HEK293 (cell line): ENCODE data around the gene SYNPR.

ENCODE experiments used
- CTCF ChIA-PET: fragments of 350-600 bp; formaldehyde crosslinking; extraction: SDS; loops from one replicate; lab custom pipeline; 2021; ENCODE audit warnings: antibody characterized with exemption; lab: Yijun Ruan, JAX
- POLR2A ChIA-PET: fragments of 300-600 bp; formaldehyde crosslinking; extraction: SDS; loops from one replicate; lab custom pipeline; 2020; ENCODE audit warnings: antibody characterized with exemption, inconsistent platforms; lab: Yijun Ruan, JAX
- H3K27ac ChIP-seq: fragments of 200-500 bp; sonication (Bioruptor generic); 2 replicates; pipeline ENCODE4 v1.5.1; 2014; ENCODE audit warnings: low read depth, low read length, control low read depth, inconsistent platforms; ENCODE audit errors: extremely low read depth
- H3K36me3 ChIP-seq, 2 experiments: fragments of 200-500 bp in 1 of 2; sonication (Bioruptor generic) in 1 of 2; 1 replicate in 1 of 2; 2 replicates in 1 of 2; pipeline ENCODE4 v1.5.1; 2014 to 2017; ENCODE audit warnings: inconsistent platforms in 2 of 2, low read length in 2 of 2; ENCODE audit not compliant: control insufficient read depth in 2 of 2, insufficient read depth in 1 of 2
- H3K4me1 ChIP-seq: fragments of 200-500 bp; sonication (Bioruptor generic); 2 replicates; pipeline ENCODE4 v1.5.1; 2014; ENCODE audit warnings: mild to moderate bottlenecking, low read length, inconsistent platforms; ENCODE audit not compliant: control insufficient read depth, insufficient read depth
- H3K4me3 ChIP-seq: 2 replicates; pipeline ENCODE4 v1.5.1; 2011; ENCODE audit warnings: low read depth, mild to moderate bottlenecking, control low read depth, low read length, moderate library complexity
- H3K9me3 ChIP-seq: fragments of 200-500 bp; sonication (Bioruptor generic); 2 replicates; pipeline ENCODE4 v1.5.1; 2014; ENCODE audit warnings: low read depth, low read length, inconsistent platforms; ENCODE audit not compliant: control insufficient read depth, insufficient read depth
- GLI2 ChIP-seq: fragments of 450-650 bp; formaldehyde crosslinking; IDR thresholded peaks from 2 replicates; pipeline ENCODE4; 2017; ENCODE audit warnings: missing biosample characterization, missing genetic modification characterization, low read depth, borderline replicate concordance
- KLF7 ChIP-seq: fragments of 450-650 bp; formaldehyde crosslinking; IDR thresholded peaks from 2 replicates; pipeline ENCODE4 v1.5.1; 2016; ENCODE audit warnings: missing biosample characterization, missing genetic modification characterization, borderline replicate concordance
- REST ChIP-seq: fragments of 450-650 bp; formaldehyde crosslinking; IDR thresholded peaks from 2 replicates; pipeline ENCODE4 v1.5.1; 2016; ENCODE audit warnings: missing biosample characterization, missing genetic modification characterization
- SCRT1 ChIP-seq: fragments of 450-650 bp; formaldehyde crosslinking; IDR thresholded peaks from 2 replicates; pipeline ENCODE4 v1.5.1; 2016; ENCODE audit warnings: missing biosample characterization, missing genetic modification characterization, borderline replicate concordance
- ZBTB11 ChIP-seq: fragments of 450-650 bp; formaldehyde crosslinking; conservative IDR thresholded peaks from 2 replicates; pipeline ENCODE4 v1.5.1; 2016; ENCODE audit warnings: low read depth, missing biosample characterization, missing genetic modification characterization
- ZNF10 ChIP-seq: fragments of 450-650 bp; formaldehyde crosslinking; IDR thresholded peaks from 2 replicates; pipeline ENCODE4 v1.5.1; 2017; ENCODE audit warnings: missing biosample characterization, missing genetic modification characterization
- ZNF114 ChIP-seq: fragments of 450-650 bp; formaldehyde crosslinking; IDR thresholded peaks from 2 replicates; pipeline ENCODE4 v1.5.0; 2017; ENCODE audit warnings: missing biosample characterization, missing genetic modification characterization
- ZNF121 ChIP-seq: fragments of 450-650 bp; formaldehyde crosslinking; IDR thresholded peaks from 2 replicates; pipeline ENCODE4 v1.5.1; 2016; ENCODE audit warnings: missing biosample characterization, missing genetic modification characterization
- ZNF23 ChIP-seq: fragments of 450-650 bp; formaldehyde crosslinking; IDR thresholded peaks from 2 replicates; pipeline ENCODE4 v1.5.1; 2016; ENCODE audit warnings: missing biosample characterization, missing genetic modification characterization, borderline replicate concordance
- ZNF266 ChIP-seq: fragments of 450-650 bp; formaldehyde crosslinking; IDR thresholded peaks from 2 replicates; pipeline ENCODE4 v1.5.1; 2016; ENCODE audit warnings: missing biosample characterization, missing genetic modification characterization, low read depth
- ZNF350 ChIP-seq: fragments of 450-650 bp; formaldehyde crosslinking; IDR thresholded peaks from 2 replicates; pipeline ENCODE4 v1.5.0; 2017; ENCODE audit warnings: missing biosample characterization, mild to moderate bottlenecking, missing genetic modification characterization
- ZNF404 ChIP-seq: fragments of 450-650 bp; formaldehyde crosslinking; IDR thresholded peaks from 2 replicates; pipeline ENCODE4 v1.5.1; 2017; ENCODE audit warnings: missing biosample characterization, missing genetic modification characterization
- ZNF48 ChIP-seq: fragments of 450-650 bp; formaldehyde crosslinking; IDR thresholded peaks from 2 replicates; pipeline ENCODE4 v1.5.1; 2016; ENCODE audit warnings: missing biosample characterization, missing genetic modification characterization
- ZNF555 ChIP-seq: fragments of 450-650 bp; formaldehyde crosslinking; conservative IDR thresholded peaks from 2 replicates; pipeline ENCODE4 v1.5.1; 2017; ENCODE audit warnings: missing biosample characterization, mild to moderate bottlenecking, missing genetic modification characterization, inconsistent platforms
- ZNF560 ChIP-seq: fragments of 450-650 bp; formaldehyde crosslinking; IDR thresholded peaks from 2 replicates; pipeline ENCODE4 v1.5.1; 2017; ENCODE audit warnings: missing biosample characterization, missing genetic modification characterization, borderline replicate concordance
- TF ChIP-seq, protein P1 (sequence below): fragments of 450-650 bp; formaldehyde crosslinking; IDR thresholded peaks from 2 replicates; pipeline ENCODE4 v1.5.1; 2017; ENCODE audit warnings: missing biosample characterization, mild to moderate bottlenecking, missing genetic modification characterization, moderate library complexity

Gene SYNPR

GRCh38 chr3:63287610-63288009 lies 9.5 kb downstream of the SYNPR start:
- Histone ChIP-seq H3K9me3 (no peaks in the 10 kb centered on the region), H3K4me3 (no peak overlapping the region), H3K4me1 (no peaks in the 10 kb centered on the region), H3K36me3 (no peaks in the 10 kb centered on the region)
- ChIA-PET POLR2A (no interaction called here), CTCF (interaction anchor here (0.7 to 1.0 kb wide), 2 partner anchors 8 to 43 kb away, joined by 3 to 4 read pairs; no protein-coding TSS in a partner anchor)
- TF ChIP-seq ZNF48 (tag by site-specific recombination): no peak
- no peak for TF ChIP-seq ZNF266 (tag by site-specific recombination)
- TF ChIP-seq KLF7: no peak
- TF ChIP-seq ZNF121 (tag by site-specific recombination): no peak
- TF ChIP-seq ZBTB11 (tag by site-specific recombination): no peak
- no peak for TF ChIP-seq ZNF10 (tag by site-specific recombination)
- TF ChIP-seq, all 188 proteins: peak for 0
- no peak overlapping the region for H3K27ac ChIP-seq

DNA sequence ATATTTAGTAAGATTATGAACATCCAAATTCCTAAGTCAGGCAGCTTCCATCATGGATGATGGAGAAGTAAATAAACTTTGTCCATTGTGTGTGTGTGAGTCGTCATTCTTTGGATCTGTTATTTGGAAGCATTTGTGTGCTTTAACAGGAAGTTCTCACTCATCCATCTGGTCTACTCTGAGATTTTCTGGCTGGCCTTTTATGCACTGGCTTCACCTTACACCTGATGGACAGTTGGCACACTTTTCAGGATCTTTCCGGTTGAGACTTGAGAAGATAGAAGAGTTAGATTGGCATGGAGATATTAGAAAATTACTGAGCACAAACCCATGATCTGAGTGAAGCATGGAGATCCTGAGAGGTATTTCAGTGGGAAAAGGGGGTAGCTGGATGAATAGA lies 12.6 kb downstream of the SYNPR start:
- no peak overlapping the region for H3K4me3 ChIP-seq
- H3K9me3 ChIP-seq: no peaks in the 10 kb centered on the region
- no peak overlapping the region for H3K27ac ChIP-seq
- no peaks in the 10 kb centered on the region for H3K36me3 ChIP-seq
- no peaks in the 10 kb centered on the region for H3K4me1 ChIP-seq
- ChIA-PET CTCF (interaction anchor here (0.5 kb wide), 1 partner anchor 12 kb away, joined by 3 read pairs; no protein-coding TSS in a partner anchor), POLR2A (no interaction called here)
- TF ChIP-seq ZNF404 (tag by site-specific recombination): no peak
- no peak for TF ChIP-seq SCRT1 (tag by site-specific recombination)
- TF ChIP-seq REST (tag by site-specific recombination): no peak

GRCh38 chr3:63294332-63294731 lies 16.2 kb downstream of the SYNPR start:
- ChIA-PET CTCF (no interaction called here), POLR2A (no interaction called here)
- Histone ChIP-seq H3K27ac (no peak overlapping the region), H3K4me3 (no peak overlapping the region), H3K4me1 (no peaks in the 10 kb centered on the region), H3K9me3 (no peaks in the 10 kb centered on the region)
- TF ChIP-seq, protein P1, sequence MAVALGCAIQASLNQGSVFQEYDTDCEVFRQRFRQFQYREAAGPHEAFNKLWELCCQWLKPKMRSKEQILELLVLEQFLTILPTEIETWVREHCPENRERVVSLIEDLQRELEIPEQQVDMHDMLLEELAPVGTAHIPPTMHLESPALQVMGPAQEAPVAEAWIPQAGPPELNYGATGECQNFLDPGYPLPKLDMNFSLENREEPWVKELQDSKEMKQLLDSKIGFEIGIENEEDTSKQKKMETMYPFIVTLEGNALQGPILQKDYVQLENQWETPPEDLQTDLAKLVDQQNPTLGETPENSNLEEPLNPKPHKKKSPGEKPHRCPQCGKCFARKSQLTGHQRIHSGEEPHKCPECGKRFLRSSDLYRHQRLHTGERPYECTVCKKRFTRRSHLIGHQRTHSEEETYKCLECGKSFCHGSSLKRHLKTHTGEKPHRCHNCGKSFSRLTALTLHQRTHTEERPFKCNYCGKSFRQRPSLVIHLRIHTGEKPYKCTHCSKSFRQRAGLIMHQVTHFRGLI (tag by site-specific recombination): no peak
- TF ChIP-seq ZNF560 (no peak), GLI2 (tag by site-specific recombination) (no peak), ZNF114 (no peak), ZNF555 (tag by site-specific recombination) (no peak), ZNF266 (tag by site-specific recombination) (no peak), ZBTB11 (tag by site-specific recombination) (no peak), ZNF350 (no peak), ZNF23 (tag by site-specific recombination) (no peak)
- TF ChIP-seq, all 188 proteins: peak for 0
- no peaks in the 10 kb centered on the region for H3K36me3 ChIP-seq
